ENCODE measurements around the gene NPHS1. TPM values are rescaled to one million over a fixed set of nuclear protein-coding genes. Genes with fewer than 3 reads are reported as not detected.
"Not testable (repeated sequence)": the region's sequence is repeated elsewhere in the genome, so short reads cannot be mapped to it uniquely, and the experiment has no call there.

The NPHS1 gene
- total RNA-seq, 1 donor from 2014 or later = 4.7 TPM

- peaks cover 11% of the 10 kb centered on the region for H3K4me1 Mint-ChIP-seq (ENCODE audit: low read depth, unreplicated experiment)
- H3K4me3 Mint-ChIP-seq (ENCODE audit: unreplicated experiment) = no peak overlapping the region
- H3K27me3 Mint-ChIP-seq (ENCODE audit: unreplicated experiment) = peaks cover 7% of the 10 kb centered on the region
- H3K9me3 Mint-ChIP-seq (ENCODE audit: unreplicated experiment) = peaks cover 10% of the 10 kb centered on the region
- DNase-seq = no peak
- peaks cover 11% of the 10 kb centered on the region for H3K36me3 Mint-ChIP-seq (ENCODE audit: unreplicated experiment)
- H3K27ac Mint-ChIP-seq (ENCODE audit: unreplicated experiment) = no peak overlapping the region
- TF ChIP-seq CTCF (IDR thresholded peaks at IDR 0.05; ENCODE audit: partially characterized antibody, unreplicated experiment) = no peak
Measured at GRCh38 chr19:35874392-35874930, 22.2 kb upstream of the NPHS1 start.

- H3K27ac Mint-ChIP-seq (ENCODE audit: unreplicated experiment) = no peak overlapping the region
- no peak for DNase-seq
- peaks cover 11% of the 10 kb centered on the region for H3K36me3 Mint-ChIP-seq (ENCODE audit: unreplicated experiment)
- TF ChIP-seq CTCF (IDR thresholded peaks at IDR 0.05; ENCODE audit: partially characterized antibody, unreplicated experiment) = no peak
- peaks cover 12% of the 10 kb centered on the region for H3K4me1 Mint-ChIP-seq (ENCODE audit: low read depth, unreplicated experiment)
- peaks cover 13% of the 10 kb centered on the region for H3K9me3 Mint-ChIP-seq (ENCODE audit: unreplicated experiment)
- peaks cover 13% of the 10 kb centered on the region for H3K27me3 Mint-ChIP-seq (ENCODE audit: unreplicated experiment)
- H3K4me3 Mint-ChIP-seq (ENCODE audit: unreplicated experiment) = no peak overlapping the region
Measured at GRCh38 chr19:35872180-35872579, 19.9 kb upstream of the NPHS1 start.

- peaks cover 9% of the 10 kb centered on the region for H3K36me3 Mint-ChIP-seq (ENCODE audit: unreplicated experiment)
- peaks cover 13% of the 10 kb centered on the region for H3K27me3 Mint-ChIP-seq (ENCODE audit: unreplicated experiment)
- TF ChIP-seq CTCF (IDR thresholded peaks at IDR 0.05; ENCODE audit: partially characterized antibody, unreplicated experiment) = no peak
- peaks cover 12% of the 10 kb centered on the region for H3K4me1 Mint-ChIP-seq (ENCODE audit: low read depth, unreplicated experiment)
- DNase-seq = no peak
- H3K27ac Mint-ChIP-seq (ENCODE audit: unreplicated experiment) = no peak overlapping the region
- peaks cover 11% of the 10 kb centered on the region for H3K9me3 Mint-ChIP-seq (ENCODE audit: unreplicated experiment)
- no peak overlapping the region for H3K4me3 Mint-ChIP-seq (ENCODE audit: unreplicated experiment)
Measured at GRCh38 chr19:35871611-35872010, 19.3 kb upstream of the NPHS1 start.

- H3K36me3 Mint-ChIP-seq (ENCODE audit: unreplicated experiment) = peaks cover 5% of the 10 kb centered on the region
- TF ChIP-seq CTCF (IDR thresholded peaks at IDR 0.05; ENCODE audit: partially characterized antibody, unreplicated experiment) = peak; percentile 18
- peaks cover 11% of the 10 kb centered on the region for H3K9me3 Mint-ChIP-seq (ENCODE audit: unreplicated experiment)
- peak overlapping the region; percentile 87 for H3K4me3 Mint-ChIP-seq (ENCODE audit: unreplicated experiment)
- peak overlapping the region; percentile 25 for H3K27ac Mint-ChIP-seq (ENCODE audit: unreplicated experiment)
- DNase-seq = no peak
- H3K27me3 Mint-ChIP-seq (ENCODE audit: unreplicated experiment) = peaks cover 13% of the 10 kb centered on the region
- H3K4me1 Mint-ChIP-seq (ENCODE audit: low read depth, unreplicated experiment) = peaks cover 12% of the 10 kb centered on the region
Measured at GRCh38 chr19:35870798-35871197, 18.5 kb upstream of the NPHS1 start.

GRCh38 chr19:35870124-35870736 is 17.9 kb upstream of the NPHS1 start:
- peak; percentile 79 for DNase-seq
- peak overlapping the region; percentile 25 for H3K27ac Mint-ChIP-seq (ENCODE audit: unreplicated experiment)
- H3K4me3 Mint-ChIP-seq (ENCODE audit: unreplicated experiment) = peak overlapping the region; percentile 87
- H3K9me3 Mint-ChIP-seq (ENCODE audit: unreplicated experiment) = peaks cover 13% of the 10 kb centered on the region
- H3K4me1 Mint-ChIP-seq (ENCODE audit: low read depth, unreplicated experiment) = peaks cover 12% of the 10 kb centered on the region
- H3K27me3 Mint-ChIP-seq (ENCODE audit: unreplicated experiment) = peaks cover 14% of the 10 kb centered on the region
- H3K36me3 Mint-ChIP-seq (ENCODE audit: unreplicated experiment) = not testable (repeated sequence)

Measured in glutamatergic neuron (in vitro differentiated cells).